Adrenal gland (tissue), 12 donors: ENCODE results near the gene ANKRD36. TPM values are rescaled to one million over a fixed set of nuclear protein-coding genes. Genes with fewer than 3 reads are reported as not detected.
"Not testable (repeated sequence)": the region's sequence is repeated elsewhere in the genome, so short reads cannot be mapped to it uniquely, and the experiment has no call there.

Experiments
- DNase-seq, 7 donors: peaks; one replicate each; pipeline ENCODE4 v3.0.0-alpha.2; 2019 to 2020
- H3K27ac ChIP-seq, 5 donors: fragments of 200-600 bp; sonication (generic) in 4 of 5; 1 replicate in 3 of 5; 2 replicates in 2 of 5; pipeline versions ENCODE4 v1.5.1 to v1.8.0; 2016 to 2020; ENCODE audit warnings: mild to moderate bottlenecking in 1 of 5
- H3K27me3 ChIP-seq: fragments of 200-600 bp; 2 replicates; pipeline ENCODE4 v1.8.0; 2021
- H3K36me3 ChIP-seq, 2 donors: fragments of 200-600 bp; replicated peaks in 1 of 2; 1 replicate in 1 of 2; 2 replicates in 1 of 2; pipeline versions ENCODE4 v1.5.1 to v1.8.0; 2018 to 2022
- H3K4me1 ChIP-seq, 2 donors: fragments of 200-600 bp; replicated peaks in 1 of 2; 1 replicate in 1 of 2; 2 replicates in 1 of 2; pipeline versions ENCODE4 v1.5.1 to v1.8.0; 2018 to 2021
- H3K4me3 ChIP-seq, 4 donors: fragments of 200-600 bp; sonication (generic) in 3 of 4; one replicate each; pipeline ENCODE4 v1.5.1; 2016 to 2018
- H3K9me3 ChIP-seq, 3 donors: fragments of 200-600 bp; sonication (generic) in 1 of 3; replicated peaks in 1 of 3; 1 replicate in 2 of 3; 2 replicates in 1 of 3; pipeline versions ENCODE4 v1.5.1 to v1.8.0; 2016 to 2021
- POLR2A ChIP-seq, 2 donors: fragments of 450-650 bp; IDR thresholded peaks; one replicate each; pipeline ENCODE4 v1.6.1; 2017; ENCODE audit warnings: antibody characterized with exemption in 2 of 2, mild to moderate bottlenecking in 2 of 2, moderate library complexity in 1 of 2
- WGBS, 4 donors: extraction: QIAGEN DNeasy Blood & Tissue Kit in 2 of 4; methylation state at CpG; one replicate each; pipeline versions ENCODE4 v1.1.5 to v1.1.7; 2013 to 2017; 5-methylcytosine and 5-hydroxymethylcytosine counted together
- intact Hi-C, 2 donors: fragments of 100-400 bp; cut with DNase I; formaldehyde crosslinking; loops; one replicate each; pipeline versions ENCODE4 v1.14.1 to v1.15.0; 2022 to 2023
- polyA plus RNA-seq, 3 donors: library from polyadenylated mRNA; stranded (reverse); fragments of 200-250 nt in 2 of 3; fragments of 350-450 nt in 1 of 3; fragmentation: Illumina TruSeq in 1 of 3; extraction: RNeasy Lipid Tissue Mini Kit (QIAGEN cat#74804) in 1 of 3; gene quantifications; one replicate each; pipeline ENCODE4 v1.2.3, GENCODE V29; 2013 to 2014
- total RNA-seq, 9 donors: library from RNA; depleted of rRNA in 4 of 9; stranded (reverse); fragments of >200 nt in 4 of 9; fragments of 120-200 nt in 1 of 9; fragmentation: NEBNext Ultra II Directional in 1 of 9; extraction: Animal tissue kit (Norgen Biotek cat#: 25700) in 1 of 9; gene quantifications; one replicate each; pipeline versions ENCODE4 v1.1.0 to v1.2.4, GENCODE V29; 2013 to 2023
- TF ChIP-seq, protein P1 (sequence below), 6 experiments: fragments of 450-650 bp in 4 of 6; fragments of 200-600 bp in 2 of 6; sonication (generic) in 1 of 6; IDR thresholded peaks; 1 replicate in 5 of 6; 2 replicates in 1 of 6; pipeline versions ENCODE4 v1.5.1 to v1.8.0; 2016 to 2021; ENCODE audit warnings: antibody characterized with exemption in 6 of 6, mild to moderate bottlenecking in 2 of 6, moderate library complexity in 1 of 6
- donor health status: healthy with polysubstance abuse.
- donor health status: Bipolar disorder and iron deficiency.
- donor health status: DM: yes; HTN: yes; CAD: no.
- donor health status: DM: no; HTN: no; CAD: no.
- donor health status: DM: no; HTN: no; CAD: no.
- donor health status: DM: yes; HTN: yes; CAD: no.

The ANKRD36 gene
- total and polyA plus RNA-seq, 12 donors: 3.0 to 35.5 (median 10.0) TPM

DNA sequence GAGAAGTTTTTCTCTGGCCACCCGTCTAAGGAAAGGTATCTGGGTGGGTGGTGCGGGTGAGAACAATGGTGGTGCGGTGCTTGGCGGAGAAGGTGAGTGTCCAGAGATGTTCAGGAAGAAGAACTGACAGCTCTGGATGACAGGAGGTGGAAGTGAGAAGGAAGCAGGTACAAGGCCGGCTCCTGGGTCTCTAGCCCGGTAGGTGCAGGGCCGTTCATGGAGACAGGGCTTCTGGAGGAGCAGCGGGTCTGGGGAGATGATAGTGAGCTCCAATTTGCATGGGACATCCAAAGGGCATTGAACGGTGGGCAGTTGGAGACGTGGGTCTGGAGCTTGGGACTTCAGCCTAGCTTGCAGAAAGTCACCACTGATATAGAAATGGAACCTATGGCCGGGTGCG is 17.3 kb upstream of the ANKRD36 start:
- peaks cover 0 to 4% of the 10 kb centered on the region in 2 donors for H3K4me1 ChIP-seq
- WGBS, 4 donors: 81 to 88% (median 86%) methylated on average over 12 of the region's 12 CpGs
- H3K27me3 ChIP-seq: no peaks in the 10 kb centered on the region
- no peaks in the 10 kb centered on the region for H3K36me3 ChIP-seq
- H3K27ac ChIP-seq: no peak overlapping the region
- no peaks in the 10 kb centered on the region for H3K9me3 ChIP-seq
- TF ChIP-seq, protein P1, sequence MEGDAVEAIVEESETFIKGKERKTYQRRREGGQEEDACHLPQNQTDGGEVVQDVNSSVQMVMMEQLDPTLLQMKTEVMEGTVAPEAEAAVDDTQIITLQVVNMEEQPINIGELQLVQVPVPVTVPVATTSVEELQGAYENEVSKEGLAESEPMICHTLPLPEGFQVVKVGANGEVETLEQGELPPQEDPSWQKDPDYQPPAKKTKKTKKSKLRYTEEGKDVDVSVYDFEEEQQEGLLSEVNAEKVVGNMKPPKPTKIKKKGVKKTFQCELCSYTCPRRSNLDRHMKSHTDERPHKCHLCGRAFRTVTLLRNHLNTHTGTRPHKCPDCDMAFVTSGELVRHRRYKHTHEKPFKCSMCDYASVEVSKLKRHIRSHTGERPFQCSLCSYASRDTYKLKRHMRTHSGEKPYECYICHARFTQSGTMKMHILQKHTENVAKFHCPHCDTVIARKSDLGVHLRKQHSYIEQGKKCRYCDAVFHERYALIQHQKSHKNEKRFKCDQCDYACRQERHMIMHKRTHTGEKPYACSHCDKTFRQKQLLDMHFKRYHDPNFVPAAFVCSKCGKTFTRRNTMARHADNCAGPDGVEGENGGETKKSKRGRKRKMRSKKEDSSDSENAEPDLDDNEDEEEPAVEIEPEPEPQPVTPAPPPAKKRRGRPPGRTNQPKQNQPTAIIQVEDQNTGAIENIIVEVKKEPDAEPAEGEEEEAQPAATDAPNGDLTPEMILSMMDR (IDR thresholded peaks at IDR 0.05): no peak
- TF ChIP-seq POLR2A (IDR thresholded peaks at IDR 0.05): no peak
- intact Hi-C loops: no loop called here
- DNase-seq: no peak
- peak overlapping the region in 1 of 4 donors; percentile 55 for H3K4me3 ChIP-seq

DNA sequence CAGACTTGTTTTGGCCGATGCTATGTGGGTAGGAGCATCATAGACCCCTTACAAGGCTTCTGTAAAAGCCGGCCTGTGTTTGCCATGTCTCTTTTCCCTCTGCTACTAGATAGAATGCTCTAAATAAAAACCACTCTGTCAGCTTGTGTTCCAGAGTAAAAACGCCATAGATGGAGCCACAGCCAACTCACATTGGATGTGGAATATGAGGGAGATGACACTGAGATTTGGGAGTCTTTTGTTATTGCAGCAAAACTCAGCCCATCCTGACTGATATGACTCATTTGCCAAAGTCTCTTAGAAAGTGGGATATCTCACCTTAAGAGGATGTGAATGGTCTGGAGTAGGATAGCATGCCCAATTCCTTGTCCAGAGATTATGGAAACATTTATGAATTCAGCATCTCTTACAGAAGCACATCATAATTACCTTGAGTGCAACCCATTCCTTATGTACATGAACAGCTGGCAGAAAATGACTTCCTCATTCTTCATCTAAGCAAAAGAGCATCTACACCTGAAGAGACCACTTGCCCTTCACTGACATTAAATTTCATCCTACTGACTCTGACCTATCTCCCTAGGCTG is 14.1 kb upstream of the ANKRD36 start:
- WGBS, 4 donors: 71 to 81% (median 74%) methylated on average over 3 of the region's 3 CpGs
- H3K27me3 ChIP-seq, DNase-seq, H3K9me3 ChIP-seq, H3K4me1 ChIP-seq, H3K27ac ChIP-seq, H3K36me3 ChIP-seq, intact Hi-C loops, H3K4me3 ChIP-seq: not testable (repeated sequence)

DNA sequence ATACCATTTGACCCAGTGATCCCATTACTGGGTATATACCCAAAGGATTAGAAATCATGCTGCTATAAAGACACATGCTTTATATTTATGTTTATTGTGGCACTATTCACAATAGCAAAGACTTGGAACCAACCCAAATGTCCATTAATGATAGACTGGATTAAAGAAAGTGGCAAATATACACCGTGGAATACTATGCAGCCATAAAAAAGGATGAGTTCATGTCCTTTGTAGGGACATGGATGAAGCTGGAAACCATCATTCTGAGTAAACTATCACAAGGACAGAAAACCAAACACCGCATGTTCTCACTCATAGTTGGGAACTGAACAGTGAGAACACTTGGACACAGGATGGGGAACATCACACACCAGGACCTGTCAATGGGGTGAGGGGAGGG is 6.1 kb upstream of the ANKRD36 start:
- H3K27ac ChIP-seq, H3K27me3 ChIP-seq, H3K9me3 ChIP-seq, H3K4me3 ChIP-seq, intact Hi-C loops, H3K4me1 ChIP-seq, H3K36me3 ChIP-seq, DNase-seq: not testable (repeated sequence)
- 84 to 96% (median 95%) methylated on average over 2 of the region's 2 CpGs for WGBS, 4 donors

DNA sequence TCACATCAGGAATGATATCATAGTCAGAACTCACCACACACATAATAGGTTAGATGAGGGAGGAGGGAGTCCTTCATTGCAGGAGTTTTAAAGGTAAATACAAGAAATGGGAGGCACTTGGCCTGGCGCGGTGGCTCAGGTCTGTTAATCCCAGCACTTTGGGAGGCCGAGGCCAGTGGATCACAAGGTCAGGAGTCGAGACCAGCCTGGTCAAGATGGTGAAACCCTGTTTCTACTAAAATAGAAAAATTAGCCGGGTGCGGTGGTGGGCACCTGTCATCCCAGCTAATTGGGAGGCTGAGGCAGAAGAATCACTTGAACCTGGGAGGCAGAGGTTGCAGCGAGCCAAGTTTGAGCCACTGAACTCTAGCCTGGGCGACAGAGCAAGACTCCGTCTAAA is 1.7 kb upstream of the ANKRD36 start:
- intact Hi-C loops: loop anchor here in 1 of 2 donors (10.0 kb wide), 2 partner anchors 96 to 246 kb away; no protein-coding TSS in a partner anchor
- not testable (repeated sequence) for H3K4me3 ChIP-seq, H3K27ac ChIP-seq, DNase-seq, H3K27me3 ChIP-seq, H3K36me3 ChIP-seq, H3K4me1 ChIP-seq, H3K9me3 ChIP-seq
- WGBS, 4 donors: 72 to 81% (median 79%) methylated on average over 9 of the region's 9 CpGs

DNA sequence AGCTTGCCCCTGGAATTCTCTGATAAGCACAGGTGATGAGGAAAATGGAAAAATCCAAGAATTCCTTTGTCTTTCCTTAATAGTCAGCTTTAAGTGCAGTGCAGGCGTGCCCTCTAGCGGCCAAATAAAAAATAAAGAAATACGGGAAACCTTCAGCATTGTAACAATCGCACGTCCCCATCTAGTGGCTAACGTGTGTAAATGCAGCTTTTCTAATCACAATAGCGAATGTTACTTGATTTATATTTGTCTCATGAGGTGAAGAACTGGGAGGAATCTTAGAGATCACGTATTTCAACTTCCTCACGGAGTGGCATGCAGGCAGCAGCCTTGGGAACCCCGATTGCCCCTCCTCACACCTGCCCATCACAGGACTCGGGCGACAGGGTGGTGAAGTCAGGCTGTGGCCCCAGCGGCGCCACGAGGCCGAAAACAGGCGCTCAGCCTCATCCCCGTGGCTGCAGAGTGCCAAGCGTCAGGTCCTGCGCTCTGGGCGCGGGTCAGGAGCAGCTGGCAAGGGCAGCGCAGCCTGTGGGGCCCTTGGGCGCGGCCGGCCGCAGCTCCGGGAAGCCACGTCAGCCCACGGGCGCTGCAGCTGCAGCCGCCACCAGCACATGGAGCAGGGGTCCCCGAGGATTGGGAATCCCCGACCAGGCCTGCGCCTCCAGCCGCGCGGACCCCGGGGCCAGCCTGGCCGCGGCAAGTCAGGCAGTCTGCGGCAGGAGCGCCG is 468 bp upstream of the ANKRD36 start:
- intact Hi-C loops: loop anchor here in 1 of 2 donors (10.0 kb wide), 2 partner anchors 98 to 248 kb away; no protein-coding TSS in a partner anchor
- H3K36me3 ChIP-seq, H3K9me3 ChIP-seq, H3K4me1 ChIP-seq, H3K27me3 ChIP-seq: not testable (repeated sequence)
- peak; percentile 61 to 91 (median 78) for DNase-seq
- TF ChIP-seq, protein P1 (IDR thresholded peaks at IDR 0.05): peak; percentile 90 to 100 (median 98)
- peak overlapping the region; percentile 62 to 85 (median 73) for H3K4me3 ChIP-seq
- 0% methylated on average over 15 to 37 of the region's 44 CpGs for WGBS, 4 donors
- H3K27ac ChIP-seq: peak overlapping the region; percentile 15 to 96 (median 87)

DNA sequence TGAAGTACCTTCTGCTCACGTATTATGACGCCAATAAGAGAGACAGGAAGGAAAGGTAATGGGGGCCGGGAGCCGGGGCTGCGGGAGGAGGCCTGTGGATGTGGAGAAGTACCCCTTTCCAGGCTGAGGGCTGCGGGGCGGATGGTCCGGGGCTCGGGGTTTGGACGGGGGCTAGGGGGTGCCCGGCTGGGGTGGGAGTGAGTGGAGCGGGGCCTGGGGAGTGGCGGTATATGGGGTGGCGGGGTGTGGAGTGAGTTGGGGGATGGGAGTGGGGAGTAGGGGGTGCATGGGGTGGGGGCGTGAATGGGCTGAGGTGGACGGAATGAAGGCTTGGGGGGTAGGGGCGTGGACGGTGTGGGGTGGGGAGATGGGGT is 916 bp downstream of the ANKRD36 start:
- H3K27ac ChIP-seq: peak overlapping the region in 4 of 5 donors; percentile 78 to 96 (median 90)
- WGBS, 4 donors: 0 to 7% (median 2%) methylated on average over 2 to 15 of the region's 18 CpGs
- H3K9me3 ChIP-seq, H3K36me3 ChIP-seq, H3K4me1 ChIP-seq, H3K27me3 ChIP-seq: not testable (repeated sequence)
- peak overlapping the region; percentile 18 to 67 (median 41) for H3K4me3 ChIP-seq
- peak in 3 of 7 donors; percentile 25 to 53 (median 36) for DNase-seq
- intact Hi-C loops: loop anchor here in 1 of 2 donors (10.0 kb wide), 2 partner anchors 99 to 249 kb away; no protein-coding TSS in a partner anchor

DNA sequence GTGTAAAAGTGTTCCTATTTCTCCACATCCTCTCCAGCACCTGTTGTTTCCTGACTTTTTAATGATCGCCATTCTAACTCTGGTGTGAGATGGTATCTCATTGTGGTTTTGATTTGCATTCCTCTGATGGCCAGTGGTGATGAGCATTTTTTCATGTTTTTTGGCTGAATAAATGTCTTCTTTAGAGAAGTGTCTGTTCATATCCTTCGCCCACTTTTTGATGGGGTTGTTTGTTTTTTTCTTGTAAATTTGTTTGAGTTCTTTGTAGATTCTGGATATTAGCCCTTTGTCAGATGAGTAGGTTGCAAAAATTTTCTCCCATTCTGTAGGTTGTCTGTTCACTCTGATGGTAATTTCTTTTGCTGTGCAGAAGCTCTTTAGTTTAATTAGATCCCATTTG is 16.1 kb downstream of the ANKRD36 start:
- H3K9me3 ChIP-seq, H3K4me1 ChIP-seq, H3K27me3 ChIP-seq, H3K4me3 ChIP-seq, H3K27ac ChIP-seq, intact Hi-C loops, H3K36me3 ChIP-seq, DNase-seq: not testable (repeated sequence)
- WGBS, 4 donors: 91 to 100% (median 95%) methylated on average over 2 of the region's 2 CpGs

DNA sequence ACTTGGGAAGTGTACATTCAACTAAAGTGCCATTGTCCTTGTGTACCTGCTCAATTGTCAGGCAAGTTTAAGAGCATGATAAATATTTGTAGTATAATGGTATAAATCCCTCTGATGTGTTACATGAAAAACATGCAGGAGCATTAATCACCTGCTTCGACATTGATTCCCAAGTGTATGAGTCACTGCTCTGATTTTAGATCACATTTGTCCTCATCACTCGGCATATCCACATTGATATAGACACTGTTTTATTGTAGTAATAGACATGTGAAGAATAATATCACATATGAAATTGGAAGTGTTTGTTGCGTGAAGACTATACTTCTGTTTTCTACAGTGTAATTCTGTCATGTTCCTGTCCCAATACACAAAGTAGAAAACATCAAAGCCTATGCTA is 31.1 kb downstream of the ANKRD36 start:
- H3K4me3 ChIP-seq, H3K27me3 ChIP-seq, H3K36me3 ChIP-seq, H3K27ac ChIP-seq, H3K4me1 ChIP-seq, H3K9me3 ChIP-seq, DNase-seq, intact Hi-C loops: not testable (repeated sequence)
- 54 to 60% (median 57%) methylated on average over 3 of the region's 3 CpGs for WGBS, 4 donors

DNA sequence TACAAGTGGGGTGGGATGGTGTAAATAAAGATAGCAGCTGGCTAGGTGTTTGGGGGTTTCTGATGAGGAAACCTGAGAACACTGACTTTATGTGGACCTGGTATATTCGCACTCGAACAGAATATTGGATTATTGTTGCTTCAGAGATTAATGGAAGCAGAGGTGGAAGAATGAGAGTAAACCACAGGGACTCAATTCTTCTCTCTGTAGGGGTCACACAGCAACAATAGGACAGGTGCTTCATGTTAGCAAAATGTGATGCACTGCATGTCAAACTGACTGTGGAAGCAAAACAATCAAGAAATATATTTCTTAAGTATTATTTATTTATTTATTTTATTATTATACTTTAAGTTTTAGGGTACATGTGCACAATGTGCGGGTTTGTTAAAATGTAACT is 53.6 kb downstream of the ANKRD36 start:
- H3K4me3 ChIP-seq, H3K36me3 ChIP-seq, intact Hi-C loops, H3K4me1 ChIP-seq, DNase-seq, H3K9me3 ChIP-seq, H3K27ac ChIP-seq, H3K27me3 ChIP-seq: not testable (repeated sequence)
- WGBS, 4 donors: 71 to 95% (median 84%) methylated on average over 1 to 3 of the region's 3 CpGs
